Measurements from ENCODE around the gene TXNDC11.

Gene TXNDC11

DNA sequence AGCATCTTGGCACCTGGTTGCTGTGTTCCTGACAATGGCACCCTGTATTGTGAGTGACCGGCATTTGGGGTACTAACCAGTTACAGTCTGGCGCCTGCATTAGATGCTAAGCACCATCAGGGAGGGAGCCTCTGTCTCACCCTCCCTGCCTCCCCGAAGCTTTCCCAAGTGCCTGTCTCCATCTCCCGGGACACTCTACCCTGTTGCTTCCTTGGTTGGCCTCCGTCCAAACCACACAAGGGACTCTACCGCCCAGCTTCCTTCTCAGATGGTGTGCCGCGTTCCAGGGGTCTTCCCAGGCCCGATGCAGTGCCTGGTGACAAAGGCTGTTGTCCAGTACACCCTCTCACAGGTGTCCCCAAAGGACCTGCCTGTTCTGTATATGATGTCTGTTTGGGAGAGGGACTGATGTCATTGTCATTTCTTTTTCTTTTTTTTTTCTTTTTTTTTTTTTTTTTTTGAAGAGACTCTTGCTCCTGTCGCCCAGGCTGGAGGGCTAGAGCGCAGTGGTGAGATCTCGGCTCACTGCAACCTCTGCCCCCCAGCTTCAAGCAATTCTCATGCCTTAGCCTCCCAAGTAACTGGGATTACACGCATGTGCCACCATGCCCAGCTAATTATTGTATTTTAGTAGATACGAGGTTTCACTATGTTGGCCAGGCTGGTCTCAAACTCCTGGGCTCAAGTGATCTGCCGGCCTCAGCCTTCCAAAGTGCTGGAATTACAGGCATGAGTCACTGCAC is 67.7 kb downstream of the TXNDC11 start:
- peak; percentile 80 for DNase-seq (ENCODE audit: low read depth, low spot score)

DNA sequence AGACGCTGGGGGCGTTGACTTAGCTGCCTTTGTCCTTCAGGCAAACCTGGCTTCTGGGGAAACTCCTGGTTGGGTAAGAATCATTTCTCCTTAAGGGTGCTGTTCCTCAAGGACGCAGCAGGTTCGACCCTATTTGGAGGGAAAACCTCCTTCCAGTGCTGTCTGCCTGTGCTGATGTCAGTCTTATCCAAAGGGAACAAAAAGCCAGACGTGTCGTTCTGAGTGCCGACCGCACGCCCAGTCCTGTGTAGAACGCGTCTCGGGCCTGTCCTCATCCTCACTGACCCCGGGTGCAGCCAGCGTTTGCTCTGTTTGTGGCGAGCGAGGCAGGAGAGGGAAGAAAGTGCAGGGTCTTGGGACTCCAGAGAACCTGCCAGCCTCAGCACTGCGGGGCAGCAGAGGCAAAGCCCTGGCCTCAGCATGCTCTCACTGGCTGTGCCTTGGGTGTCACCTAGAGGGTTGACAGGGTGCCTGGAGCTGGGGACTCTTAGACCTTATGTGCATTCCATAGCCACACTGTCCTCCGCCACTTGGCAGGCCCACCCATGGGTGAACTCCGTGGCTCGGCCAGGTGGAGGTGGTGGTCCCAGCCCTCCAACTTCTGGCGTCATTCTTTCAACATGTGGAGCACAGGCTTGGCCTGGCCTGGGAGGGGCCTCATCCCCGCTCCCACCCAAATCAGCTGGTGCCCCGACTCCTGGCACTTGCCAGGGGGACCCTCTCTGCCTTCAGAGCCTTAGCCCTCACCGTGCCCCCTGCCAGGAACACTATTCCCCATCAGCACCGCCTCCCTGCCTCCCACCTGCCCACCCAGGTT is 68.4 kb downstream of the TXNDC11 start:
- no peak for DNase-seq (ENCODE audit: low read depth, low spot score)

DNA sequence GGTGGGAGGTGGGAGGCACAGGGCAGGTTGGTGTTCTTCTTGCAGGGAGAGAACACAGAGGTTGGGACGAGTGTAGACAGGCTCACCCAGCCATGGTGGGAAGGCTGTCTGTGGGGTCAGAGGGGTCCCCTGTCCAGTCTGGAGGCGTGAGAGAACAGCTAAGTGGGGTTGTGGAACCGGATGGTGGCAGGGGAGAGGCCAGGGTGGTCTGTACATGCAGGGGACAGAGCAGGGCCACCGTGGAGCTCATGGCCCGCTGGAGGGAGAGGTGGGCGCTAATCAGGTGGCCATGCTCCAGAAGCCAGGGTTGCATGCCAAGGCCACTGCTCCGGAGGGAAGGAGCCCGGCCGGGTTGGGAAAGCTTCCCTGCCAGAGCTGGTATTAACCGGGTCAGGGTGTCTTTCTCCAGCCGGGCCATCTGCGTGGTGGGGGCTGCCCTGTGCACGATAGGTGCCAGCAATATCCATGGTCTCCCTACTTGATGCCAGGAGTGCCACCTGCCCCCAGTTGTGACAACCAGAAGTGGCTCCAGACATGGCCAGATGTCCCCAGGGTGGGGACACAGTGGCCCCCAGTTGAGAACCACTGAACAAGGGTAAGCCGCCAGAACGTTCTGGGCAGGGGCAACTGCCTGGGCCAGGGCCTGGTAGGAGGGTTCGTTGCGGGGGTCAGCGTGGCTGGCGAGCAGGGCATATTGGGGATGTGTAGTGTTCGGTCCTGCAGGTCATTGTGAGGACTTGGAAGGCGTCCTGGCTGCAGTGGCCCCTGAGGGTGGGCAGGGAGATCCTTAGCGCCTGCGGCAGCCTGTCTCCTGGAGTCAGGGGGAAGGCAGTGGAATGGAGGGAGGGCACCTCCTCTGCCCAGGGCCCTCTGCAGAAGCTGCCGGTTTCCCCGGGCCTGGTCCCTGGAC is 69.3 kb downstream of the TXNDC11 start:
- DNase-seq (ENCODE audit: low read depth, low spot score): no peak

DNA sequence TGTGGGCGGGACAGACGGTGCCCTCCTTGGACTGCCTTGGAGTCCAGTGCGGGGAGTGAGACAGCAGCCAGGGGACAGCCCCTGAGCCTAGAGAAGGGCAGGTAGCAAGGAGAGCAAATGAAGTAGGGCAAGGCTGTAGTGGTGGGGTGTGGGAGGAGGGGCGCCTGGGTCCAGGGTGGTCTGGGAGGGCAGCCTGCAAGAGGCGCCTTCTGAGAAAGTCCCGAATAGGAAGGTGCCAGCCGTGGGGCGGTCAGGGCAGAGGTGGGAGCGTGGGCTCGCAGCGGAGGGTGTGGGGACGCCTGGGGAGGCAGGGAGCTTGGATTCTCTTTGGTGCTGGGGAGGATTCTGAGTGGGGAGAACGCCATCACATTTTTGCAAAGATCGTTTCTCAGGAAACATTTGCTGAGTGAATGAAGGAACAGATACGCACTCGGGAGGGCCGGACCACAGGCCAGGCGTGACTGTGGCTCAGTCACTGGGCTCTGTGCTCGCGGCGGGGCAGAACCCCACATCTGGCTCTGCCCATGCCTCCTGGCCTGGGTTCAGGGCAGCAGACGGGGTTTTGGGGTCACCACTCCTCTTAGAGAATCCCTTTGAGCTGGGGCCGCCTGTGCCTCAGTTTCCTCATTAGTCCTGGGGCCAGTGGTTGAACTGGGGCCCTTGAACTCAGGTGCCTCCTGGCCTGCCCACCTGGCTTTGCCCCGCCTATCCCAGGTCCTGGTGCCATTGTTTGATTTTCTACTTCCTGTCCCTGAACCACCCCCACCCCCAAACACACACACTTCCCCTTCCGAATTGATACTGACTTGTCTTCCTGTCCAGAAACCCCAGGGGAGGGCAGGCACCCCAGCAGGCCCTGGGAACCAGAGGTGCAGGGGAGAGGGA is 70.2 kb downstream of the TXNDC11 start:
- DNase-seq (ENCODE audit: low read depth, low spot score): no peak

DNA sequence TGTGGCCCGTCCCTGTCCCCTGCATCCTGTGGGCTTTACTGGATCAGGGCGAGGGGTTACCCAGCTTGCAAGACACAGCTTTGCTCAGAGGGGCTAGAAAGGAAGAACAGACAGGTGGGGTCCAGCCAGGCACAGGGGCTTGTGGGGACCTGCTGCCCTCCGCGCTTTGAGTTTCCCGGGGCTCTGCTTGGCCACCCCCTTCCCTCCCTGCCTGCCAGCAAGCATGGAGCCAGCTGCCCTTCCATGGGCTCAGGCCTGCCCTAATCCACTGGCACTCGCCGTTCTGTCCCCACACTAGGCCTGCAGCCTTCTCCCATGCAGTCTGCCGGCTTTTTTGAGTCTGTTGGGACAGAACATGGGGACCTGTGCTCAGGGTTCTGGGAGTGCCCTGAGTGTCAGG is 71.0 kb downstream of the TXNDC11 start:
- DNase-seq (ENCODE audit: low read depth, low spot score): no peak

DNA sequence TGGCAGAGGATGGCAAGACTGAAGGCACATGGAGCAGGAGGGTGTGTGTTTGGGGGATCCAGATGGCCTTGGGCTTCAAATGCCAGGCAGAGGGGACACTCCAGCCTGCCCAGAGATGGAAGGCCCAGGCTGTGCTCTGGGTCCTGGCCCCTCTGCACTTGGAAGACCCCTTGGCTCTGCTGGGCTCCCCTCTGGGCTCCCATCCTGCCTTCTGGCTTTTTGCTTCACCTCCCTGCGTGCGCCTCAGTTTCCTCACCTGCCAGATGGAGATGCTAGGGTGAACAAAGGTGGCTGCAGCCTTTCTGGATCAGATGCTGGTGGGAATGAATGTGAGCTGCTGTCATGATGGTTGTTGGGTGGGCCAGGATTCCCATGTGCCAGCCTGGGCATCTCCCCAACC is 71.4 kb downstream of the TXNDC11 start:
- DNase-seq (ENCODE audit: low read depth, low spot score): no peak

DNA sequence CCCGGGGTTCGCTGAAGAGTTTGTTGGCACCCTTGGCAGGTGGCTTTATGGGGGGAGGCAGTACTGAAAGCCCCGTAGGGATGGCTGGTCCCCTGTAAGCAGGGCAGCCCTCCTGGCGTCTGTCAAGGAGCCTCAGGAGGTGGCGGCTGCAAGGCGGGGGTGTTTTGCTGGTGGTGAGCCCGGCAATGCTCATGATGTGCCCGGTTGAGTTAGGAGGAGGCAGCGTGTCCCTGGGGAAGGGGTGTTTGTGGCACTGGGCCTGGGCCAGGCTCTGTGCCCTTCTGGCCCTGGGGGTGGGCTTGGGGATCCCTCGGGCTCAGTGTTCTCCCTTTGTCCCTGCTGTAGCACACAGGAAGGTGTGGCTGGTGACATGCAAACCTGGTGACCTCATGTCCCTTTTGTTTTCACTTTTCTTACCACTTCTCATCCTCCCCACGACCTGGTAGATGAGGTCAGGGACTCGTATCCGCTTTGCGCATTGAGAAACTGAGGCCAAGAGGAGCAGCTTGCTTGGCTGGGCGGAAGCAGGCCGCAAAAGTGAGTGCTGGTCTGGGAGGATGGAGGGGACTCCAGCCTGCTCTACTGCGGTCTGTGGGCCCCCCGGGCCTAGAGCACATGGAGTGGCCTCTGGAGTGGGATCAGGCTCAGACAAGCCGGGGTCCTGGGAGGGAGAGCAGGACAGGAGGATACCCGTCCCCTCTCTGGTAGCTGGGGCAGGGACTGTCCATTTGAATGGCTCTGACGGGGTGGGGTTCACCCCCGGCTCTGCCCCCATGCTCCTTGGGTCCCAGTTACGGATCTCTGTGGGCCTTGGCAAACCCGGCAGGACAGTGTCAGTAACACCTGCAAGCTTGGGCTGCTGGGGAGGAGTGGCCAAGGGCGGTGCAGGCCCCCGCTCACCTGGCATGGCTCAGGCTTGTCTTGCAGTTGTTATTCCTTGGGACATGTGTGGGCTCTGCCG is 72.2 kb downstream of the TXNDC11 start:
- DNase-seq (ENCODE audit: low read depth, low spot score): peak; percentile 31

DNA sequence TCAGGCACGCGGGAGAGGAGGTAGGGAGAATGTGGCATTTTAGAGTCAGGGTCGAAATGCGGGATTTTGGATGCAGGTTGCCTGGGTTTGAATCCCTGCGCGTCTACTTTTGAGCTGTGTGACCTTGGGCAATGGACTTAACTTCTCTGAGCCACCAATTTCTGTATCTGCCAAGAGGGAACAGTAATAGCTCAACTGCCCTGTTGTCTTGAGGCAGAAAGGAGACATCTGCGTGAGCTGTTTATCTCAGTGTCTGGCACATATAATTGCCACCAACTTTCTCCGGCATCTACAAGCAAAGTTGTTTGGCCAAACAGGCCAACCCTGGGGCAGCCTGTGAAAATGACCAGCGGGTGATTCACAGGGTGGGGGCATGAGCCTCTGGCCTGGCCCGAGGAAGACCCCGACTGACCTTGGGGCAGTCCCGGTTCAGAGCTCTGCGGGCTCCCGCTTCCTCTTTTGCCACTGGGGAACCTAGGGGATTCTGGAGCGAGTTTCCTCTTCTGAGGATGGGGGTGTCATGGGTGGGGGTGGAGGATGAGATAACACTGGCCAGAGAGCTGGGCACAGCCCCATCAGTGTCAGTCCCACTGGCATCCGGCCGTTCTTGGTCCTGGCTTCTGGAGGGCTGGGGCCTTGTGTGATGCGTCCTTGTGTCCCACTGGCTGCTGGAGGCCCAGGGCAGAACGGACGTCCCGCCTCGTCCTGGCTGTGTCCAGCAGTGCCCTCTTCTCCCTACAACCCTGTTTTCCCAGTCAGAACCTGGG is 73.1 kb downstream of the TXNDC11 start:
- peak; percentile 36 for DNase-seq (ENCODE audit: low read depth, low spot score)

DNA sequence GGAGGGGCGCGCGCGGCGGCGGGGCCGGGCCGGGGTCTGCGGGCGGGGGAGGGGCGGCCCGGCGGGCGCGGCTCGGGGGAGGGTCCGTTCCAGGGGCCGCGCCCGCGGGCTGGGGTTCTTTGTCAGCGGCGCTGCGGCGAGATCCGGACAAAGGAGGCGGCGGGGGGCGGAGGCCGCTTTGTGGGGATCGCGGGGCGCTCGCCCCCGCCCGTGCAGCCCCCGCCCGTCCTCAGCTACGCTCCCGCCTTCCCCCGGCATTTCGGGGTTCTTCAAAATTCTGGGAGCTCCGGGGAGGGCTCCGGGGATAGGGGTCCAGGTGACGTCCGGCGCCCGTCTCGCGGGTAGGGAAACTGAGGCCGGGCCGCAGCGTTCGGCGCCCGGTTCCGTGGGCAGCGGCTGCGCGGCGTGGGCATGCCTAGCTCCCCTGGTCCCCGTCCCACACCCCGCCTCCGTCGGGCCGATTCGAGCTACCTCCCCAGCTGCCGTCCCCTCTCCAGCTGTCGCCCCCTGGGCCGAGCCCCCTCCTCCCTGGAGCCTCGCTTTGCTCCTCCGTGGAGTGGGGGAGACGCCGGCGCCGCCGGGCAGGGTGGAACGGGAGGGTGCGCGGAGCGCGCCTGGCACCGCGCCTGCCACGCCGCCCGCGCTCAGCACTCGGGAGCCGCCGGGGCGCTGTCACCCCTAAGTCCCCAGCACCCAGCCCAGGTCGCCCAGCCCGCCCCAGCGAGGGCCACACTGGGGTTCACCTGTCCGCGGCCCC is 73.9 kb downstream of the TXNDC11 start:
- DNase-seq (ENCODE audit: low read depth, low spot score): peak; percentile 45

DNA sequence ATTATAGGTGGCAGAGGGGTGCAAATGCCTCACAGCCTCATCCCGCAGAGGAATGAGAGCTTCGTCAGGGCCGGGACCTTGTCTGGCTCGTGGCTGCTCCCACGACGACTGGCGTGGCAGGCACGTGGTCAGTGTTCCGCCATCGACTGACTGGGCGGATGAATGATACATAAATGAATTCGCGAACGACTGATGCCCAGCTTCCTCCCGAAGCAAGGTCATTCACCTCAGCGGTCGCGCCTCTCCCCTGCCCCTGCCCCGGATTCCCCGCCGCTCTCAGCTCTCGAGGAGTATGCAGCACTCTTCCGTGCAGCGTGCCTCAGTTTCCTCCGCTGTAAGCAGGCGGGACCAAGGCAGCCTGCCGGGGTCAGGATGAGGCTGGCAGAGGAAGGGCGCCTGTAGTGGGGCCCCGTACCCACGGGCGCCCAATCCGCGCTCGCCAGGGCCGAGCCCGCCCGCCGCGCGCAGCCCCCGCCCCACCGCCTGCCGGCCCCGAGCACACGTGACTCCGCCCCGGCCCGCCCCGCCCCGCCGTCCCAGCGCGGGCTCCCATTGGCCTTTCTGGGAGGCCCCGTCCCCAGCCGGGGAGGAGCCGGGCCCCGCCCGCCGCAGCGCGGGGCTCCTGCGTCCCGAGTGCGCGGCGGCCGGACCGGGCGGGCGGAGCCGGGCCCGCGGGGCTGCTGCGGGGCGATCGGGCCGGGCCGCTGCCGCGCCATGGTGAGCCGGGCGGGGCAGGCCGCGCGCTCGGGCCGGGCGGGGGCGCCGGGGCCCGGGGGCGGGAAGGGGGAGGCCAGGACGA is 74.6 kb downstream of the TXNDC11 start, which contains the start of gene SNN:
Gene SNN, plus strand, starts transcription at position 632 of the 799 bp plus-strand sequence. CDS start 7,605 bp downstream, outside the sequence.
- DNase-seq (ENCODE audit: low read depth, low spot score): peak; percentile 96

DNA sequence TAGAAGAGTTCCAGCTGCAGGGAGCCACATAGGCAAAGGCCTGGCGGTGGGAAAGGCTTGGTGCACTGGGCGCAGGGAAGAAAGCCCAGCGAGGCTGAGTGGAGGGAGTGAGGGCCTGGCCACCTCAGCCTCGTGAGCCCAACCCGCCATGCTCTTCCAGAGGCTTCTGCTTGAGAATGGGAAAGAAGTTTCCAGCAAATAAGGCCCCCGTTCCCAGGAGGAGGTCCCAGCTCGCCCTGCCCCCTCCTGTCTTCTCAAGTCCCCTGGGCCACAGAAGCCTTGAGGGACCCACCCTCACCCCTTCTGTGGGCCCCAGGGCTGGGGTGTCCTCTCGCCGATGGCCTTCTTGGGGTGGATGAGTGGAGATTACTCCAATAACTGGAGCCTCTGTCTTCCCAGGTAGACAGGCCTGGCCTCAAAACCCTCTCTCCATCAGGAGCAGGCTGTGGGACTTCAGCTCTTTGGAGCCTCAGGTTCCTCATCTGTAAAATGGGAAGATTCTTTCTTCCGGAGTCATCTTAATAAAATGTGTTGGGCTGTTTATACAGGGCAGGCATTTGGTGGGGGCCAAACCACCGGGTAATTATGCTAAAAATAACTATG is 75.3 kb downstream of the TXNDC11 start:
- no peak for DNase-seq (ENCODE audit: low read depth, low spot score)

DNA sequence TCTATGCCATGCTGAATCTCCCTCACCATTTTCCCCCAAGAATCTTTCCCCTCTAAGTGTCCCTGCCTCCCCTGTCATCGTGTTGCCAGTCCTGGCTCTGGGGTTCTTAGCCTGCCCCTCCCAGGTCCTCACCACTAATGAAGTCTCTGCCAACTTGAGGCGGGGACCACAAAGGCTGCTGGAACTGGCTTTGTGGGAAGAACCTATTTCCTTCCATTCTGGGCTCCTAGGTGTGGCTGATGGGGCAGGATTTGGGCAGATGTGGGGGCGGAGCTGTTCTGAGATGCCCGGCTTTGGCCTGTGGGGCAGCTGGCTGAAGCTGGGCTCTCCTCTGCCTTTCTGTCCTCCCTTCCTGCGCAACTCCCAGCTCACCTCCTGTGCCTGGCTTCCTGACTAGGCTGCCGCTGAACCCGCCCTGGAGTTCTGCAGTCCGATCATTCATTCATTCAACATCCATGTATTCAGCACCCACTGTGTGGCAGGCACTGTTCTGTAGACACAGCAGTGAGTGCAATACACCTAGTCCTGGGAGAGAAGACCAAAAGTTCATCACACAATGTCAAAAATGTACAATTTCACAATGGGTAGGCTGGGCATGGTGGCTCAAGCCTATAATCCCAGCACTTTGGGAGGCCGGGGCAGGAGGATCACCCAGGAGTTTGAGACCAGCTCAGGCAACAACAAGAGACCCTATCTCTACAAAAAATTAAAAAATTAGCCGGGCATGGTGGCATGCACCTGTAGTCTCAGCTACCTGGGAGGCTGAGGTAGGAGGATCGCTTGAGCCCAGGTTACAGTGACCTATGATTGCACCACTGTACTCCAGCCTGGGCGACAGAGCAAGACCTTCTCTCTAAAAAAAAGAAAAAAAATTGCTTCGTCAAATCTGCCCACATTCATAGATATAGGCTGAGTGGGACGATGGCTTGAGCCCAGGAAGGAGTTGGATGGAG is 76.3 kb downstream of the TXNDC11 start:
- no peak for DNase-seq (ENCODE audit: low read depth, low spot score)

DNA sequence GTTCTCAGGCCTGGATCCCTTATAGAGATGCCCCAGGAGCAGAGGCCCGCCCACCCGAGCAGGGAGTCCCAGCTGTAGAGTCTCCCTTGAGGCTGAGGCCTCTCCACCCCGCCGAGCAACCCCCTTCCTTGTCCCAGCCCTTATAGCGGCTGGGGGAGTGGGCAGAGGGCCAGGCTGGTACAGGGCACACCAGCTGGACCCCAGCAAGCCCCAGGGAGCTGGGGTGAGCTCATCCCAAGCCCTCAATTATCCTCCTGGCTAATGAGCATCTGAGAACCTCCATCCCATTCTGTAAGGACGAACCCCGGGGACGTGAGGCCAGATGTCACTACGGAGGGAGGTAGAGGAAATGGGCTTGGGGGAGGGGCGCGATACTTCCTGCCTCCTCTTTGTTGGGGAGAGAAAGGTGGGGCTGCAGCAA is 77.6 kb downstream of the TXNDC11 start:
- no peak for DNase-seq (ENCODE audit: low read depth, low spot score)

DNA sequence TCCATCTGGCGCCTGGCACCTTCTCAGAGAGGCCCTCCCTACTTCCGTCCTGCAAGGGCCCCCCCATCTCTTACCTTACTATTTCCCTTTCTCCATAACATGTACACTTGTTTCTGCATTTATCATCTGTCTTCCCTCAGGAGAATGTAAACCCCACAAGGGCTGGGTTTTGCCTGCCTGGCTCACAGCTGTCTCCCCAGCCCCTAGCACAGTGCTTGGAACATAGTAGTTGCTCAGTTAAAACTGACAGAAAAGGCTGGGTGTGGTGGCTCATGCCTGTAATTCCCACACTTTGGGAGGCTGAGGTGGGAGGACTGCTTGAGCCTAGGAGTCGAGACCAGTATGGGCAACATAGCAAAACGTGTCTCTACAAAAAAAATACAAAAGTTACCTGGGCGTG is 80.1 kb downstream of the TXNDC11 start:
- no peak for DNase-seq (ENCODE audit: low read depth, low spot score)

DNA sequence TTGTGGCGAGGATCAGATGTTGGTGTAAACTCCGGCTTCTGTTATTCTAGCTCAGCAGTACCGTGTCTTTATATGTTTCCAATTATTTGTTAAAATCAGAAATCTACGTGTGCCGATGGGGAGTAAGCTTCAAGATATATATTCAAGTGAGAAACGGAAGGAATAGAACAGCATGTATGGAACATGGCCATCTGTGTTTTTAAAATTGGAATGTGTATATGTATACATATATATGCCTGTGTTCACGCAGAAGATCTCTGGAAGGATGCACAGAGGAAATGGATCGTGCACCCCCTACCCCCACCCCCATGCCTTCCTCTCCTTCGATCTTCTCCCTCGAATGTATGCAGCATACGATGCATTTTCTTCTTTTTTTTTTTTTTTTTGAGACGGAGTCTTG is 82.1 kb downstream of the TXNDC11 start:
- DNase-seq (ENCODE audit: low read depth, low spot score): no peak

Data from astrocyte of the hippocampus (primary cell).